ENCODE data around the gene MAST4.

DNA sequence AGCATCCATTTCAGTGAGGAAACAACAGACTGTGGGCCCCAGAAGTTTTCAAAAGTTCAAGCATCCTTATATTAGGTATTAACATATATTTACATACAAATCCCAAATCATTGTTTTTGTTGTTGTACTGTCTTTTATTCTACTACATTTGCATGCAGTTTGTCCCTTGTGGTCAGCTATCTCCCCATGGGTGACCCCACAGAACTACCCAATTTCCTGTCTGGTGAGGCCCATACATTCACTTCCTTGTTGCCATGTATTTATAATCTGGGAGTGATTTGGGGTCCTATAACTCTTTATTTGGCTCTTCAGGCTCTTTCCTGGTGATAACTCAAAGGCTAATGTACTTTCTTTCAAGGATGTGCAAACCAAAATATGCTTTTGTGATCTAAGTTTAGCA, 603.7 kb downstream of the MAST4 start:
- TF ChIP-seq, protein P1, sequence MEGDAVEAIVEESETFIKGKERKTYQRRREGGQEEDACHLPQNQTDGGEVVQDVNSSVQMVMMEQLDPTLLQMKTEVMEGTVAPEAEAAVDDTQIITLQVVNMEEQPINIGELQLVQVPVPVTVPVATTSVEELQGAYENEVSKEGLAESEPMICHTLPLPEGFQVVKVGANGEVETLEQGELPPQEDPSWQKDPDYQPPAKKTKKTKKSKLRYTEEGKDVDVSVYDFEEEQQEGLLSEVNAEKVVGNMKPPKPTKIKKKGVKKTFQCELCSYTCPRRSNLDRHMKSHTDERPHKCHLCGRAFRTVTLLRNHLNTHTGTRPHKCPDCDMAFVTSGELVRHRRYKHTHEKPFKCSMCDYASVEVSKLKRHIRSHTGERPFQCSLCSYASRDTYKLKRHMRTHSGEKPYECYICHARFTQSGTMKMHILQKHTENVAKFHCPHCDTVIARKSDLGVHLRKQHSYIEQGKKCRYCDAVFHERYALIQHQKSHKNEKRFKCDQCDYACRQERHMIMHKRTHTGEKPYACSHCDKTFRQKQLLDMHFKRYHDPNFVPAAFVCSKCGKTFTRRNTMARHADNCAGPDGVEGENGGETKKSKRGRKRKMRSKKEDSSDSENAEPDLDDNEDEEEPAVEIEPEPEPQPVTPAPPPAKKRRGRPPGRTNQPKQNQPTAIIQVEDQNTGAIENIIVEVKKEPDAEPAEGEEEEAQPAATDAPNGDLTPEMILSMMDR (IDR thresholded peaks at IDR 0.05; ENCODE audit: low read depth, low read length, missing input control) = no peak
- TF ChIP-seq, protein P2, sequence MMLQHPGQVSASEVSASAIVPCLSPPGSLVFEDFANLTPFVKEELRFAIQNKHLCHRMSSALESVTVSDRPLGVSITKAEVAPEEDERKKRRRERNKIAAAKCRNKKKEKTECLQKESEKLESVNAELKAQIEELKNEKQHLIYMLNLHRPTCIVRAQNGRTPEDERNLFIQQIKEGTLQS (IDR thresholded peaks at IDR 0.05) = no peak

Measured in liver (tissue), 3 donors.